Hepatocyte (in vitro differentiated cells): ENCODE results near the gene MLLT1.

ENCODE experiments used
- CTCF ChIP-seq: fragments of 200-600 bp; sonication (generic); IDR thresholded peaks from 2 replicates; pipeline ENCODE4 v1.5.1; 2016; ENCODE audit warnings: antibody characterized with exemption, mild to moderate bottlenecking; ENCODE audit not compliant: poor library complexity
- EZH2 ChIP-seq: fragments of 200-600 bp; sonication (generic); IDR thresholded peaks from 2 replicates; pipeline ENCODE4 v1.6.1; 2016; ENCODE audit warnings: antibody characterized with exemption, mild to moderate bottlenecking, borderline replicate concordance
- EZH2phosphoT487 ChIP-seq: fragments of 200-600 bp; sonication (generic); IDR thresholded peaks from one replicate; pipeline ENCODE4 v1.6.1; 2018; ENCODE audit warnings: antibody characterized with exemption, mild to moderate bottlenecking, low read depth, moderate library complexity; ENCODE audit not compliant: unreplicated experiment, severe bottlenecking

DNA sequence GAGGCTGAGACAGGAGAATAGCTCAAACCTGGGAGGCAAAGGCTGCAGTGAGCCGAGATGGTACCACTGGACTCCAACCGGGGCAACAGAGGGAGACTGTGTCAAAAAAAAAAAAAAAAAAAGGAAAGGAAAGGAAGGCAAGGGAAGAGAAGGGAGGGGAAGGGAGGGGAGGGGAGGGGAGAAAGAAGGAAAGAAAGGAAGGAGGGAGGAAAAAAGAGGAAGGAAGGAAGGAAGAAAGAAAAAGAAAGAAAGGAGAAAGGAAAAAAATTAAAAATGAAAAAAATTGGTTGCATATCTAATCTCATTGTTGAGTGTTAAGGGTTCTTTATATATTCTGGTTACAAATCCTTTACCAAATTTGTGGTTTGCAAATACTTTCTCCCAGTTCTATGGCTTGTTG, 98.7 kb downstream of the MLLT1 start:
- TF ChIP-seq CTCF (no peak), EZH2phosphoT487 (no peak), EZH2 (no peak)
